Lower lobe of right lung (tissue), 2 donors: Measurements from ENCODE around the gene UBXN11. TPM values are rescaled to one million over a fixed set of nuclear protein-coding genes. Genes with fewer than 3 reads are reported as not detected.

Experiments used
- ATAC-seq, 2 donors: fragments of 200-7000 bp; cut with Tn5 transposase; one replicate each; pipeline ENCODE4 v1.9.1; 2020 to 2022; ENCODE audit warnings: mild to moderate bottlenecking in 2 of 2, moderate library complexity in 2 of 2
- DNase-seq: peaks from one replicate; pipeline ENCODE4 v3.0.0-alpha.2; 2020
- H3K27ac ChIP-seq: fragments of 200-600 bp; one replicate; pipeline ENCODE4 v1.8.0; 2022
- H3K27me3 ChIP-seq: fragments of 200-600 bp; one replicate; pipeline ENCODE4 v1.8.0; 2022; ENCODE audit warnings: low read depth
- H3K36me3 ChIP-seq: fragments of 200-600 bp; one replicate; pipeline ENCODE4 v1.8.0; 2022; ENCODE audit warnings: mild to moderate bottlenecking
- H3K4me1 ChIP-seq: fragments of 200-600 bp; one replicate; pipeline ENCODE4 v1.8.0; 2022
- H3K4me3 ChIP-seq: fragments of 200-600 bp; one replicate; pipeline ENCODE4 v1.8.0; 2022; ENCODE audit warnings: mild to moderate bottlenecking
- H3K9me3 ChIP-seq: fragments of 200-600 bp; one replicate; pipeline ENCODE4 v1.8.0; 2022
- intact Hi-C: fragments of 100-400 bp; cut with DNase I; formaldehyde crosslinking; loops from one replicate; pipeline ENCODE4 v1.11.0; 2022
- total RNA-seq: library from RNA; stranded (reverse); fragmentation: NEBNext Ultra II Directional; extraction: Animal tissue kit (Norgen Biotek cat#: 25700); gene quantifications from one replicate; pipeline ENCODE4 v1.2.1, GENCODE V29; 2021
- TF ChIP-seq, protein P1 (sequence below): fragments of 200-600 bp; IDR thresholded peaks from one replicate; pipeline ENCODE4 v1.8.0; 2022; ENCODE audit warnings: antibody characterized with exemption, mild to moderate bottlenecking
- donor health status: DM: no; HTN: yes; CAD: no; lungs with severe emphysema.

The UBXN11 gene
- total RNA-seq, 1 donor from 2014 or later = 65.1 TPM

DNA sequence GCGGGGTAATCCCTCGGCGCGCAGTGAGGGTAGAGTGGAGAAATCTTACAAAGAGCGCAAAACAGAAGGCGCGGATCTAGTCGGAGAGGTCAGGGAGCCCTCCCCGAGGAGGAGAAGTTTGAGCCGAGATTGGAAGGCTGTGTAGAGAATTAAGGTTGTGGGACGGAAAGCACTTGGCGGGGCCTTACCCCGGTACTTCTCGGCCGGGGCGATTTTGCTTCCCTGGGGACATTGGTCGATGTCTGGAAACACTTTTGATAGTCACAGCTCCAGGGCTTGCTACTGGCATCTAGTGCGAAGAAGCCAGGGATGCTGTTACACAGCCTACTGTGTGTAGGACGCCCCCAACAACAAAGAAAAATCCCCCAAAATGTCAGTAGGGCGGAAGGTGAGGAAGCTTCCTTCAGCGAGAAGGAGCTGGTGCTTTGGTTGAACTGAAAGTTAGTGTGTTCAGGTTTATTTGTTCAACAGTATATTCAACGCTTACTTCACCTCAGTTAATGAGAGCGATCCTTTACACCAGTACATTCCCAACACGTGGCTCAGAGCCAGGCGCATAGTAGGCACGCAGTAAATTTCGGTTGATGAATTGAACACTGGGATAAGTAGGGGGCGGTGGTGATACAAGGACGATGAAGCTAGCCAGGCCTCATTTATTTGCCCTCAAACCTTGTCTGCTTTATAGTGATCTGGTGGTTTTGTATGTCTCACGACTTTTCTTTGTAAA lies 71.6 kb downstream of the UBXN11 start:
- DNase-seq (no peak), ATAC-seq (no peak)
- no peaks in the 10 kb centered on the region for H3K27me3 ChIP-seq
- H3K36me3 ChIP-seq = no peaks in the 10 kb centered on the region
- intact Hi-C loops = no loop called here
- no peaks in the 10 kb centered on the region for H3K9me3 ChIP-seq
- peak overlapping the region; percentile 73 for H3K4me3 ChIP-seq
- peaks cover 13% of the 10 kb centered on the region for H3K4me1 ChIP-seq
- TF ChIP-seq, protein P1, sequence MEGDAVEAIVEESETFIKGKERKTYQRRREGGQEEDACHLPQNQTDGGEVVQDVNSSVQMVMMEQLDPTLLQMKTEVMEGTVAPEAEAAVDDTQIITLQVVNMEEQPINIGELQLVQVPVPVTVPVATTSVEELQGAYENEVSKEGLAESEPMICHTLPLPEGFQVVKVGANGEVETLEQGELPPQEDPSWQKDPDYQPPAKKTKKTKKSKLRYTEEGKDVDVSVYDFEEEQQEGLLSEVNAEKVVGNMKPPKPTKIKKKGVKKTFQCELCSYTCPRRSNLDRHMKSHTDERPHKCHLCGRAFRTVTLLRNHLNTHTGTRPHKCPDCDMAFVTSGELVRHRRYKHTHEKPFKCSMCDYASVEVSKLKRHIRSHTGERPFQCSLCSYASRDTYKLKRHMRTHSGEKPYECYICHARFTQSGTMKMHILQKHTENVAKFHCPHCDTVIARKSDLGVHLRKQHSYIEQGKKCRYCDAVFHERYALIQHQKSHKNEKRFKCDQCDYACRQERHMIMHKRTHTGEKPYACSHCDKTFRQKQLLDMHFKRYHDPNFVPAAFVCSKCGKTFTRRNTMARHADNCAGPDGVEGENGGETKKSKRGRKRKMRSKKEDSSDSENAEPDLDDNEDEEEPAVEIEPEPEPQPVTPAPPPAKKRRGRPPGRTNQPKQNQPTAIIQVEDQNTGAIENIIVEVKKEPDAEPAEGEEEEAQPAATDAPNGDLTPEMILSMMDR = no peak
- peak overlapping the region; percentile 84 for H3K27ac ChIP-seq

DNA sequence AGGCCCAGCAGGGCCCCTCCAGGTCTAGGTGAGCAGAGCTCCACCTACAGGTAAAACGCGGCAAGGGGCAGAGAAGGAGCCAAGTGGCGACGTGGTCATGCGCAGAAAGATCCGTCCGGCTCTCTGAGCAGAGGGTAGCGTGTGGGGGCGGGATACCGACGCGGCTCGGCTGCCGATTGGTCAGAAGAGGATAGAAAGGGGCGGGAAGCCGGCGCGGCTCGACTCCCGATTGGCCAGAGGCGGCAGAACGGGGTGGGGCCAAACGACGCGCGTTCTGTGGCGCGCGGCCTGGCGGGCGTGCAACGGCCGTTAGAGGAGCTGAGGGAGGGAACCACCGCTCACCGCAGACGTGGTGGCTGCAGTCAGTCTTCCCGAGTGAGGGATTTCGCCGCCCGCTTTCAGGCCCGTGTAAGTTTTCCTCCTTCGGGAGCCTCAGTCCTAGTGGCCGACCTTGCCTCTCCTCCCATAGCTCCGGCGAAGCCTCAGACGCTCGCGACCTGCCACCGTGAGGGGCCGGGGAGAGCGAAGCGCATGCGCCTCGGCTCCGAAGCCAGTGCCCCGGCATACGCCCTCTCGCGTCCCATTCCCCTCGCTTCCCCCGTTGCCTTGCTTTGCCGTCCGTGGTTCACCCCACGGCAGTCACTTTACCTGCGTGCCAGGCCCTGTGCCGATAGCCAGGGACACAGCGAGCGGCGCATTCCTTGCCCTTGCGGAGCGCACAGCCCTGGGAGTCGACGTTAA lies 72.4 kb downstream of the UBXN11 start, which contains the start of gene CEP85:
Gene CEP85 (plus strand): TSS at position 298 of the 741 bp plus-strand sequence. CDS start 5,584 bp downstream, outside the sequence.
- ATAC-seq = peak; percentile 99 to 100
- H3K4me1 ChIP-seq = peaks cover 13% of the 10 kb centered on the region
- H3K27me3 ChIP-seq = no peaks in the 10 kb centered on the region
- H3K27ac ChIP-seq = peak within 1 kb of the TSS; percentile 84
- peak within 1 kb of the TSS; percentile 73 for H3K4me3 ChIP-seq
- peak; percentile 98 for DNase-seq
- intact Hi-C loops = no loop called here
- TF ChIP-seq, protein P1 = peak; percentile 78
- no peaks in the 10 kb centered on the region for H3K9me3 ChIP-seq
- H3K36me3 ChIP-seq = no peaks in the 10 kb centered on the region

Other genes starting within 250 kb of the UBXN11 start
- gene TRIM63, start 239.0 kb downstream of the UBXN11 start, total RNA-seq = 0.53 TPM
- gene PDIK1L, start 194.8 kb downstream of the UBXN11 start, total RNA-seq = 11.8 TPM
- 3.8 TPM for gene FAM110D, start 147.6 kb downstream of the UBXN11 start, total RNA-seq
- gene C1orf232, start 137.7 kb downstream of the UBXN11 start, total RNA-seq = not detected
- gene ZNF593, start 136.7 kb downstream of the UBXN11 start, total RNA-seq = 18.0 TPM
- not detected for gene ZNF593OS, start 134.8 kb downstream of the UBXN11 start, total RNA-seq
- 25.0 TPM for gene CNKSR1, start 129.1 kb downstream of the UBXN11 start, total RNA-seq
- gene CATSPER4, start 116.0 kb downstream of the UBXN11 start, total RNA-seq = not detected
- gene CEP85, start 72.4 kb downstream of the UBXN11 start, total RNA-seq = 10.2 TPM
- gene SH3BGRL3, start 26.6 kb downstream of the UBXN11 start, total RNA-seq = 204 TPM
- gene CD52, start 11.3 kb upstream of the UBXN11 start, total RNA-seq = 541 TPM
- 2.1 TPM for gene CRYBG2, start 47.5 kb upstream of the UBXN11 start, total RNA-seq
- gene ZNF683, start 66.1 kb upstream of the UBXN11 start, total RNA-seq = 1.2 TPM
- not detected for gene LIN28A, start 104.2 kb upstream of the UBXN11 start, total RNA-seq
- gene DHDDS, start 125.7 kb upstream of the UBXN11 start, total RNA-seq = 37.2 TPM
- 326 TPM for gene HMGN2, start 165.8 kb upstream of the UBXN11 start, total RNA-seq
- 140 TPM for gene RPS6KA1, start 223.1 kb upstream of the UBXN11 start, total RNA-seq